ENCODE measurements around the gene CNTNAP2. TPM values are rescaled to one million over a fixed set of nuclear protein-coding genes. Genes with fewer than 3 reads are reported as not detected.

Gene CNTNAP2
- total and polyA plus RNA-seq, 2 of the 13 experiments (the other 11 are each of a cell fraction or from before 2014, with no cell fraction given), result 0.40 to 0.42 TPM

GRCh38 chr7:147465223-147465622 is 1348.6 kb downstream of the CNTNAP2 start:
- Histone ChIP-seq H3K4me2 (ENCODE audit: low read depth, low read length) (no peak overlapping the region), H3K9ac (ENCODE audit: insufficient read depth, low read depth, low read length) (no peak overlapping the region), H2AFZ (ENCODE audit: low read length) (no peak overlapping the region), H3K4me3 (replicated peaks in 1 of 3; ENCODE audit: insufficient read depth in 1 of 3, low read depth in 2 of 3, low read length in 3 of 3) (no peak overlapping the region), H3K4me1 (ENCODE audit: insufficient read depth, low read length) (no peaks in the 10 kb centered on the region), H3K36me3 (replicated peaks in 1 of 2; ENCODE audit: control insufficient read depth in 1 of 2, insufficient read depth in 2 of 2, low read length in 2 of 2) (no peaks in the 10 kb centered on the region), H3K79me2 (ENCODE audit: insufficient read depth, low read length) (no peaks in the 10 kb centered on the region), H3K27me3 (ENCODE audit: control insufficient read depth in 1 of 2, insufficient read depth in 2 of 2, low read length in 2 of 2) (no peaks in the 10 kb centered on the region), H3K27ac (ENCODE audit: extremely low read length, insufficient read depth, low read length) (no peak overlapping the region), H4K20me1 (ENCODE audit: insufficient read depth, low read length) (no peaks in the 10 kb centered on the region), H3K9me3 (ENCODE audit: low read length) (peaks cover 53% of the 10 kb centered on the region)
- no peak for DNase-seq (ENCODE audit: low spot score)
- no peak for ATAC-seq
- intact Hi-C loops (cut with micrococcal nuclease; ENCODE audit: unreplicated experiment), result no loop called here
- WGBS (ENCODE audit: low lambda C conversion rate), result 24% methylated on average over 2 of the region's 2 CpGs
- BruUV-seq (replicated peaks), result no TSS peak
- ChIA-PET POLR2A (no interaction called here), CTCF (ENCODE audit: low intra/inter-chr PET ratio, low total read pairs) (no interaction called here)
- TF ChIP-seq HINFP (CRISPR knock-in tag; IDR thresholded peaks at IDR 0.05; ENCODE audit: low read depth) (no peak), ZFP41 (CRISPR knock-in tag; IDR thresholded peaks at IDR 0.05; ENCODE audit: borderline replicate concordance) (no peak), JDP2 (CRISPR knock-in tag; IDR thresholded peaks at IDR 0.05; ENCODE audit: borderline replicate concordance) (no peak), NFE2L1 (CRISPR knock-in tag; IDR thresholded peaks at IDR 0.05; ENCODE audit: borderline replicate concordance) (no peak), SMYD3 (CRISPR knock-in tag; IDR thresholded peaks at IDR 0.05) (no peak), KLF9 (CRISPR knock-in tag; IDR thresholded peaks at IDR 0.05; ENCODE audit: low read depth) (no peak), MED1 (CRISPR knock-in tag; IDR thresholded peaks at IDR 0.05) (no peak), IRF2 (CRISPR knock-in tag; IDR thresholded peaks at IDR 0.05) (no peak), ETV6 (CRISPR knock-in tag; conservative IDR thresholded peaks at IDR 0.05) (no peak), ZNF570 (CRISPR knock-in tag; IDR thresholded peaks at IDR 0.05; ENCODE audit: borderline replicate concordance) (no peak), TMF1 (CRISPR knock-in tag; IDR thresholded peaks at IDR 0.05; ENCODE audit: low read depth) (no peak), MAFF (IDR thresholded peaks at IDR 0.05; ENCODE audit: low read depth, low read length) (no peak), ZBTB2 (CRISPR knock-in tag; IDR thresholded peaks at IDR 0.05; ENCODE audit: low read depth) (no peak), SNAI1 (CRISPR knock-in tag; IDR thresholded peaks at IDR 0.05; ENCODE audit: borderline replicate concordance) (no peak)
- no peak for FAIRE-seq
- in situ Hi-C loops (cut with HindIII; ENCODE audit: extremely low pct_ligation_motif_present, low pct_unique_long_range_greater_than_20kb), result no loop called here
